GM21576 (cell line): ENCODE results near the gene SARS1.
"Not testable (repeated sequence)": the region's sequence is repeated elsewhere in the genome, so short reads cannot be mapped to it uniquely, and the experiment has no call there.

ENCODE experiments used
- ATAC-seq: cut with Tn5 transposase; IDR thresholded peaks from one replicate; pipeline ENCODE4 v1.9.1; 2021; ENCODE audit warnings: mild to moderate bottlenecking, moderate library complexity; ENCODE audit not compliant: unreplicated experiment

The SARS1 gene

GRCh38 chr1:109272831-109273547 lies 59.3 kb downstream of the SARS1 start:
- ATAC-seq: no peak

DNA sequence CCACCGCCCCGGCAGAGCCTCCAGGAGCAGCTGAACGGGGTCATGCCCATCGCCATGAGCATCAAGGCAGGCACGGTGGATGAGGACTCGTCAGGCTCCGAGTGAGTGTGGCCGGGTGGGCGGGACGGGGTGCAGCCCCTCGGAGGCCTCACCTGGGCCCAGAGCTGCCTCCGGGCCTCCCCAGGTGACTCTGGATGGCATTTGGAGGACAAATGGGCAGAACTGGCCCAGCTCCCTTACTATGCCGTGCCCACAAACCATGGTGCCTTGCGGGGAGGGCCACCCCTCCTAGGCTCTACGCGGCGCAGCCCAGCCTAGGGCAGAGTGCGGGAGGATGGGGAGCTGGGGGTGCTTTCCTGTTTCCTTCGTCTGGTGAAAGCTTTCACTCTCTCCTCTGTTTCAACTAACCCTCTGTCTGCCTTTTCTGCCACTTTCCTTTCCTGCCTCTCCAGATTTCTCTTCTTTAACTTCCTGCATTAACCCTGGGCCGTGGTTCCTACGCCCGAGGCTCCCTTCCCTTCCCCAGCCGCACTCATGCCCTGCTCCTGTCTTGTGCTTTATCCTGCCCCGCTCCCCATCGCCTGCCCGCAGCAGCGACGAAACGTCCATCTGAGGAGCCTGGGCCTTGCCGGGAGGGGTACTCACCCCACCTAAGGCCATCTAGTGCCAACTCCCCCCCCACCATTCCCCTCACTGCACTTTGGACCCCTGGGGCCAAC lies 60.0 kb downstream of the SARS1 start:
- no peak for ATAC-seq

- ATAC-seq: no peak
Measured at GRCh38 chr1:109274533-109275476, 61.1 kb downstream of the SARS1 start.

- no peak for ATAC-seq
Measured at GRCh38 chr1:109275706-109276345, 62.1 kb downstream of the SARS1 start.

DNA sequence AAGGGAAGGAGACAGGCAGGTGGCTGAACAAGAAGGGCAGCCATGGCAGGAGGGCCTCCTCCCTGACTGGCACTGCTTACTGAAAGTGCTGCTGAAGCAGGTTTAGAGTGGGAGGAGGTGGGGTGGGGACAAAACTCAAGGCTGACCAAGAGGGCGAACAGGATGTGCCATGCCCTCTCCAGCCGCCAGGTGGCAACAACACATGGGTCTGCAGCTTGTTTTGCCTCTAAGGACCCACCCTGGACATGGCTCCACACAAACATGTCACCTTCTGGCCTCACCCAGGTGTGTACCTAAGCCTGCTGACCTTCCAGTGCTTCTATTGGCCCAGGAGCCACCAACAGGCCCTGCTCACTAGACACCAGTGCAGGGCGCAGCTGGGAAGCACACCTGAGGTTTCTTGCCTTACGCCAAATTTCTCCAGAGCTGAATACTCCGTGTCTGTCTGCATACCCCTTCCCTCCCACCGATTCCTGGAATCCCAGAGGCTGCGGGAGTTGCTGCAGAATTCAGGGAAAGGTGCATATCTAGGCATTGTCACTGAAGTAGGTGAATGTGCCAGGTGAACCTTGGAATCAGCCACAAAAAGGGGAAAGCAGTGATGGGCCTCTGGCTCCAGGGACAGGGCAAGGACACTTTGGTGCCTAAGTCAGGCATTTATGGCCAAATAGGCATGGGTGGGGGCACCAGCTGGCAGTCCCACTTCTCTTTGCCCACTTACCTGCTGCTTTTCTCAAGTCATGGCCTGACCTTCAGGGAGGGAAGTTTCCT lies 63.9 kb downstream of the SARS1 start:
- ATAC-seq: peak; percentile 72

DNA sequence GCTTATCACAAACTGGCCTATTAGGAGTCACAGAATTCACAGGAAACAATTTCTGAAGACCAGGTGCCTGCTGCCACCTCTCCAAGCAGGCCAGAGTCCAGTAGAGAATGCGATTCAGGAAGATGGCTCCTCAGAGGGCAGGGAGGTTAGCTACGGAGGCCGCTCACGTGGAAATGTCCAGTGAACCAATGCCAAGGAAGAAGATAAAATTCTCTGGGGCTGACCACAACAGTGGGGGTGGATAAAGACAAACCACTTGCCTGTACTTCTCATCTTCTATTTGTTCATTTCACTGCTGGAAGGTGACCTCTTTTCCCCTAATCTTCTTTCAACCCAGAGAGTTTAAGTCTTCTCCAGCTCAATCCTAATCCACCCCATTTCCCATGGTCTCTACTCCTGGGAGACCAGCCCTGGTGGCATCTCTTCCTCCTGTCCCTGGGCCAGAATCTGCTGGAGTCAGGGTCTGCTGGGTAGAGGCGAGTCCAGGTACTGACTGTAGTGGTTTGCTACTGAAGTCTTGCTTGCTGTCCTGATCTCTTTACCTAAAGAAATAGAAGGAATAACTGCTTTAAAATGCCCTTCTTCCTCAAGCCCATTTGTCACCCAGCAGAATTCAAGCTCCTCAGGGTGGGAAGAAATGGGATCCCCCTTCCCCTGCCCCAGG lies 66.0 kb downstream of the SARS1 start:
- no peak for ATAC-seq

DNA sequence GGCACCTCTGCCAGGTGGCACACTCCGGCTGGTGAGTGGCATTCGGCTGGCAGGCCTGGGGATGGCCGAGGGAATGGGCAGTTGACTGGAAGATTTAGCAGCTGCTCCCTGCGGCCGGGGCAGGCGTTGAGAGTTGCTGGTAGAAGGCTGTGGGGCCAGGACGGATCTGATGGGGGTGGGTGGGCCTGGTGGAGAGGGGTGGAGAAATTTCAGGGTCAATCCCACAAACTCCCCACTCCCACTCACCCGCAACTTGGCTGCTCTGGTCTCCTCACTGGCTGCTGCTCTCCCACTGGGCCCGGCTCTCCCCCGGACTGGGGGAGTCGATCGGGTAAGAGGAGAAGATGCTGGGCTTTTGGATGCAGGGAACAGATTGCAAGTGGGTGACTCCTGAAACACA lies 67.1 kb downstream of the SARS1 start:
- ATAC-seq: no peak

DNA sequence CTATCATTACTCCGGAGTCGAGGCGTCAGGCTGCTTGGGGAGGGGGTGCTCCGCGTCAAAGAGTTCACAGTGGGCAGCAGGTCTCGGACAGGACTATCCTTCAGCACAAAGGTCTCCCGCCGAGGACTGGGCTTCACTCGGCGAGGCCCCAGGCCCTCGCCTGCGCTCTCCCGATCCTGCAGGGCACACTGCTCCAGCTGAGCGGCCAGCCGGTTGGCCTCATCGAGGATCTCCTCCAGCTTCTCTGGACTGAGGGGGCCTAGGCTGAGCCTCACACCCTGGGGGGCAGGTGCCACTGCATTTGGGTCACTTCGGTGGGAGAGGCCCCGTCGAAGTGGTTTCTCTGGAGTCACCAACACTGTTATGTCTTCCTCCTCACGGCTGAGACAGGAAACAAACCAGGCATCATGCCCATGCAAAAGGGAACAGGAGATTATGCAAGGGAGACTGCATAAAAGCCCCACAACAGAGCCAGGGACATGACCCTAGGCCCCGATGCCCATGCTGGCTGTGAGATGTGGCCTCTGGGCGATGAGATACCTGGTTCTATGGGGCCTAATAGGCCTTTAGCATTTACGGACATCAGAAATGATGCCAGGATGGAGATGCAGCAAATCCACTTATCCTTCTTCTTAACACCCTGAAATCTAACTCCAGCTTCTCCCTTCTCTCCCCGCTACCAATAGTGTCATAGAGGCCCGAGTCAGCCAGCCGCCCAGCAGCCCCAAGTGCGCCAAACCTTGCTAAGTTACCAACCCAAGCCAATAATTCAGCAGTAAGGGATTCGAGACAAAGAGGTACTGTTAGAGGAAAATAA lies 68.2 kb downstream of the SARS1 start:
- no peak for ATAC-seq

GRCh38 chr1:109282497-109282951 lies 68.8 kb downstream of the SARS1 start:
- no peak for ATAC-seq

DNA sequence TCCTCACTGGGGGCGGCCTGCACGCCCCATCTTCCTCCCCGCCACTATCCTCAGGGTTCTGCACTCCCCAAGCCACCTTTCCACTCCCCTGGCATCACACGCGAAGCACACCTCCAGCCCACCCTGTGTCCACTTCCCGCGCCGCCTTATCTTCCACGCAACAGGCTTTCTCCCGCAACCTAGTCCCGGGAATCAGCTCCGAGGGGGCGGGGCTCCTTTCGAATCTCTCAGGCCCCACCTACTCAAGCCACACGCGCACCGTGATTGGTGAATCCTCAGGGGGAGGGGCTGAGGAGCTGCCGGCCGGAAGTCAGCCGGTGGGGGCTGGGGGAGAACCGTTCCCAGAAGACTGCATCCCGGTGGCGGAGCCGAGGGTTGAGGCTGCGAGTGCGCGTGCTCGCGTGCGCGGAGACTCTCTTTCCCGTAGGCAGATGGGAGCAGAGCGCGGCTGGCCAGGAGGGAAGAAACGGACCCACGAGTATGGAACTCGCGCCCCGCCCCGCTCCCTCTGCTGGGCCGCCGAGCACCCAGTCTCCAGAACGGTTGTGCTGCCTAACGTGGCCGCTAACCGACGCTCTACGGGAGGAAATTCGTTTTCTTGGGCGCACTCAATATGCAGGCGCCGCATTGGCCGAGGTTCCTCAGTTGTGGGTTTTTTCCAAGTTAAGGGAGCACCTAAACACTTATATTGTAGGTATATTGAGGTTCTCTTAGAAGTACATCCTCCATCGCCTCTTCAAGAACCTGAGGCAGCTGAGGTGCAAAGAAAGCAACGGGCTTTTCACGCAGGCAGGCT lies 69.4 kb downstream of the SARS1 start, which contains the start of gene PSRC1:
Gene PSRC1 (minus strand): TSS at position 194 of the 796 bp plus-strand sequence.
- peak; percentile 91 for ATAC-seq

DNA sequence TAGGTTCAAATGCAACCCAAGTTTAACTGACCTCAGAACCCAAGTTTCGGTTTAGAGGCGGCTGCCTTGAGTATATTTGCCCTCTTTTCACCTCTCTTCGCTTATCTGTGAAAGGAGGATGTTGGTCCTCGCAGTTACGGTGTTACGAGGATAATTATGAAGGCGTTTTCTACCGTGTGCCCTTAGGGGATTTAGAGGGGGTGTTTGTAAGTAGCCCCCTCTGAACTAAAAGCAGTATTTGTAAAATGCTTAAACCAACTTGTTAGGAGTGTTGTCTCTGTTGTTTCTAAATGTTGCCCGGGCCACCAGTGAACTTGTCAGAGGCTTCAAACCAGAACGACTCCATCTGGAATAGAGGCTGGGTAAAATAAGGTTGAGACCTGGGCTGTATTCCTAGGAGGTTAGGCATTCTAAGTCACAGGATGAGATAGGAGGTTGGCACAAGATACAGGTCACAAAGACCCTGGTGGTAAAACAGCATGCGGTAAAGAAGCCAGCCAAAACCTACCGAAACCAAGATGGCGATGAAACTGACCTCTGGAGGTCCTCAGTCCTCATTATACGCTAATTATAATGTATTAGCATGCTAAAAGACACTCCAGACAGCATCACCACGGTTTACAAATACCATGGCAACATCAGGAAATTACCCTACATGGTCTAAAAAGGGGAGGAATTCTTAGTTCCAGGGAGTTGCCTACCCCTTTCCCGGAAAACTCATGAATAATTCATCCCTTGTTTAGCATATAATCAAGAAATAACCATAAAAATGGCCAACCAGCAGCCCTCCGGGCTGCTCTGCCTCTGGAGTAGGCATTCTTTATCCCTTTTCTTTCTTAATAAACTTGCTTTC lies 70.3 kb downstream of the SARS1 start:
- ATAC-seq: no peak

DNA sequence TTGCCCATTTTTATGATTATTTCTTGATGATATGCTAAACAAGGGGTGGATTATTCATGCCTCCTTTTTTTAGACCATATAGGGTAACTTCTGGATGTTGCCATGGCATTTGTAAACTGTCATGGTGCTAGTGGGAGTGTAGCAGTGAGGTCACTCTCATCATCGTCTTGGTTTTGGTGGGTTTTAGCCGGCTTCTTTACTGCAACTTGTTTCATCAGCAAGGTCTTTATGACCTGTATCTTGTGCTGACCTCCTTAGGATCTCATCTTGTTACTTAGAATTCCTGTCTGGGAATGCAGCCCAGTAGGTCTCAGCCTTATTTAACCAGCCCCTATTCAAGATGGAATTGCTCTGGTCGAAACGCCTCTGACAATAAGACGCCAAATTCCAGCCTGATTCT lies 73.0 kb downstream of the SARS1 start:
- ATAC-seq: not testable (repeated sequence)
